Type B pancreatic cell (in vitro differentiated cells): ENCODE data around the gene CACTIN. TPM values are rescaled to one million over a fixed set of nuclear protein-coding genes. Genes with fewer than 3 reads are reported as not detected.
"Not testable (repeated sequence)": the region's sequence is repeated elsewhere in the genome, so short reads cannot be mapped to it uniquely, and the experiment has no call there.

Source experiments
- DNase-seq: peaks from one replicate; pipeline ENCODE4 v3.0.0; 2021; ENCODE audit warnings: mixed read lengths; ENCODE audit not compliant: unreplicated experiment; ENCODE audit errors: extremely low spot score
- H3K27ac Mint-ChIP-seq: 2 replicates; pipeline ENCODE4 v1.8.0; 2021; ENCODE audit warnings: mild to moderate bottlenecking, mixed read lengths
- H3K27me3 Mint-ChIP-seq: 2 replicates; pipeline ENCODE4 v1.8.0; 2021; ENCODE audit warnings: mixed read lengths
- H3K36me3 Mint-ChIP-seq: 2 replicates; pipeline ENCODE4 v1.8.0; 2021; ENCODE audit warnings: mixed read lengths
- H3K4me1 Mint-ChIP-seq: one replicate; pipeline ENCODE4 v1.8.0; 2021; ENCODE audit warnings: mixed read lengths; ENCODE audit not compliant: unreplicated experiment
- H3K4me3 Mint-ChIP-seq: 2 replicates; pipeline ENCODE4 v1.8.0; 2021; ENCODE audit warnings: mild to moderate bottlenecking, mixed read lengths
- H3K9me3 Mint-ChIP-seq: 2 replicates; pipeline ENCODE4 v1.8.0; 2021; ENCODE audit warnings: mixed read lengths
- CTCF ChIP-seq: fragments of 200-600 bp; sonication (generic); conservative IDR thresholded peaks from 2 replicates; pipeline ENCODE4 v1.5.0; 2021; ENCODE audit warnings: antibody characterized with exemption, mild to moderate bottlenecking
- total RNA-seq: library from RNA; stranded (reverse); gene quantifications from 2 replicates; pipeline ENCODE4 v1.2.1, GENCODE V29; 2021; ENCODE audit warnings: low replicate concordance

Gene CACTIN
- total RNA-seq, 1 donor from 2014 or later, result 32.4 TPM

- peaks cover 43% of the 10 kb centered on the region for H3K27me3 Mint-ChIP-seq
- H3K36me3 Mint-ChIP-seq, result no peaks in the 10 kb centered on the region
- TF ChIP-seq CTCF, result no peak
- H3K4me1 Mint-ChIP-seq, result no peaks in the 10 kb centered on the region
- H3K4me3 Mint-ChIP-seq, result no peak overlapping the region
- no peaks in the 10 kb centered on the region for H3K9me3 Mint-ChIP-seq
- H3K27ac Mint-ChIP-seq, result no peak overlapping the region
- DNase-seq, result no peak
Observed at GRCh38 chr19:3589949-3590348, 36.6 kb downstream of the CACTIN start.

GRCh38 chr19:3589439-3589838 lies 37.2 kb downstream of the CACTIN start:
- no peak for TF ChIP-seq CTCF
- H3K9me3 Mint-ChIP-seq, result no peaks in the 10 kb centered on the region
- no peaks in the 10 kb centered on the region for H3K4me1 Mint-ChIP-seq
- H3K27me3 Mint-ChIP-seq, result peaks cover 40% of the 10 kb centered on the region
- DNase-seq, result no peak
- no peaks in the 10 kb centered on the region for H3K36me3 Mint-ChIP-seq
- H3K27ac Mint-ChIP-seq, result no peak overlapping the region
- H3K4me3 Mint-ChIP-seq, result no peak overlapping the region

GRCh38 chr19:3586707-3587346 lies 39.8 kb downstream of the CACTIN start:
- H3K9me3 Mint-ChIP-seq, result no peaks in the 10 kb centered on the region
- H3K4me1 Mint-ChIP-seq, result no peaks in the 10 kb centered on the region
- no peak for TF ChIP-seq CTCF
- no peak overlapping the region for H3K4me3 Mint-ChIP-seq
- peaks cover 43% of the 10 kb centered on the region for H3K27me3 Mint-ChIP-seq
- H3K36me3 Mint-ChIP-seq, result no peaks in the 10 kb centered on the region
- DNase-seq, result no peak
- no peak overlapping the region for H3K27ac Mint-ChIP-seq

GRCh38 chr19:3586127-3586626 lies 40.4 kb downstream of the CACTIN start:
- Mint-ChIP-seq H3K9me3 (no peaks in the 10 kb centered on the region), H3K4me3 (no peak overlapping the region), H3K4me1 (no peaks in the 10 kb centered on the region), H3K27me3 (peaks cover 43% of the 10 kb centered on the region), H3K36me3 (no peaks in the 10 kb centered on the region), H3K27ac (no peak overlapping the region)
- DNase-seq, result no peak
- peak; percentile 75 for TF ChIP-seq CTCF

GRCh38 chr19:3585301-3586126 lies 41.1 kb downstream of the CACTIN start, which contains the start of gene GIPC3:
Gene GIPC3 (plus strand): TSS chr19:3585478. CDS start chr19:3585598, 120 bp downstream.
- Mint-ChIP-seq H3K4me3 (no peak within 1 kb of the TSS), H3K27me3 (peaks cover 44% of the 10 kb centered on the region), H3K9me3 (no peaks in the 10 kb centered on the region), H3K36me3 (no peaks in the 10 kb centered on the region), H3K27ac (no peak within 1 kb of the TSS), H3K4me1 (no peaks in the 10 kb centered on the region)
- no peak for TF ChIP-seq CTCF
- DNase-seq, result no peak

GRCh38 chr19:3584036-3584802 lies 42.4 kb downstream of the CACTIN start:
- H3K9me3 Mint-ChIP-seq, H3K4me1 Mint-ChIP-seq, H3K4me3 Mint-ChIP-seq, H3K27ac Mint-ChIP-seq, DNase-seq, H3K36me3 Mint-ChIP-seq: not testable (repeated sequence)
- H3K27me3 Mint-ChIP-seq, result peaks cover 48% of the 10 kb centered on the region

GRCh38 chr19:3581792-3582191 lies 44.8 kb downstream of the CACTIN start:
- H3K27me3 Mint-ChIP-seq, result peaks cover 36% of the 10 kb centered on the region
- H3K36me3 Mint-ChIP-seq, H3K9me3 Mint-ChIP-seq, H3K4me3 Mint-ChIP-seq, H3K4me1 Mint-ChIP-seq, H3K27ac Mint-ChIP-seq, DNase-seq: not testable (repeated sequence)
